ENCODE measurements around the gene XRCC4. TPM values are rescaled to one million over a fixed set of nuclear protein-coding genes. Genes with fewer than 3 reads are reported as not detected.
A peak's percentile ranks its signal among the peaks of the same experiment; 100 is the strongest.

The XRCC4 gene
- total and polyA plus RNA-seq, 2 of the 8 experiments (the other 6 are each of a cell fraction or from before 2014, with no cell fraction given), result 3.0 to 8.3 TPM

- FAIRE-seq (no peak), DNase-seq (ENCODE audit: low read depth in 1 of 2, low spot score in 2 of 2) (no peak)
- Histone ChIP-seq H4K5ac (ENCODE audit: insufficient read length, low read depth, low read length) (no peak overlapping the region), H3K4me1 (replicated peaks in 1 of 4; ENCODE audit: control insufficient read depth in 3 of 4, insufficient read depth in 4 of 4, low read length in 3 of 4) (peaks cover 0 to 10% (median 3%) of the 10 kb centered on the region in 4 experiments; a peak in 2 of 7 replicates), H3K18ac (ENCODE audit: extremely low read depth, low read length) (no peak overlapping the region), H2BK120ac (replicated peaks; ENCODE audit: low read depth, low read length) (no peak overlapping the region), H2AFZ (ENCODE audit: low read length) (no peak overlapping the region), H3K4me2 (ENCODE audit: insufficient read depth in 1 of 2, low read depth in 2 of 2, low read length in 2 of 2) (no peak overlapping the region), H3K27ac (ENCODE audit: low read depth, low read length) (no peak overlapping the region), H2BK20ac (ENCODE audit: low read length) (no peak overlapping the region), H3K9me3 (ENCODE audit: insufficient read depth in 2 of 2, low read depth in 1 of 2, low read length in 1 of 2) (no peaks in the 10 kb centered on the region), H3K4me3 (ENCODE audit: extremely low read depth in 1 of 4, insufficient read depth in 2 of 4, low read depth in 3 of 4, low read length in 4 of 4) (no peak overlapping the region), H3K23me2 (ENCODE audit: low read depth, low read length) (no peaks in the 10 kb centered on the region), H2BK15ac (ENCODE audit: low read length) (no peak overlapping the region), H4K20me1 (replicated peaks in 1 of 2; ENCODE audit: control insufficient read depth in 1 of 2, insufficient read depth in 2 of 2, low read length in 2 of 2) (peaks cover 3 to 4% of the 10 kb centered on the region in 2 experiments), H3K27me3 (replicated peaks in 1 of 4; ENCODE audit: control insufficient read depth in 3 of 4, extremely low read depth in 1 of 4, insufficient read depth in 3 of 4, low read length in 3 of 4) (no peaks in the 10 kb centered on the region), H2BK12ac (ENCODE audit: low read depth, low read length) (no peak overlapping the region), H3K79me2 (ENCODE audit: control insufficient read depth in 1 of 2, insufficient read depth in 2 of 2, low read length in 2 of 2) (peaks cover 19 to 100% of the 10 kb centered on the region in 2 experiments; a peak in 3 of 4 replicates), H4K8ac (ENCODE audit: extremely low read depth, insufficient read depth, low read length) (no peak overlapping the region), H4K91ac (replicated peaks; ENCODE audit: insufficient read length, low read length) (no peak overlapping the region), H2AK5ac (ENCODE audit: low read depth, low read length) (no peak overlapping the region), H3K56ac (replicated peaks; ENCODE audit: insufficient read length, low read depth, low read length) (no peak overlapping the region), H3K4ac (replicated peaks; ENCODE audit: insufficient read length, low read depth, low read length) (no peak overlapping the region), H3K23ac (ENCODE audit: insufficient read length) (no peak overlapping the region), H3K9ac (replicated peaks in 1 of 4; ENCODE audit: extremely low read depth in 1 of 4, low read depth in 3 of 4, low read length in 3 of 4) (no peak overlapping the region), H3K14ac (ENCODE audit: insufficient read length) (no peak overlapping the region), H3K36me3 (ENCODE audit: control insufficient read depth in 2 of 4, insufficient read depth in 4 of 4, low read length in 3 of 4) (peaks cover 0 to 6% (median 2%) of the 10 kb centered on the region in 4 experiments; a peak in 3 of 8 replicates), H3K79me1 (ENCODE audit: low read depth, low read length) (no peaks in the 10 kb centered on the region), H2BK5ac (ENCODE audit: low read depth, low read length) (no peak overlapping the region)
- WGBS, 2 experiments (ENCODE audit: extremely low coverage in 1 of 2, insufficient coverage in 1 of 2, insufficient read length in 1 of 2, insufficient replicate concordance in 2 of 2, low coverage in 1 of 2, low lambda C conversion rate in 2 of 2, missing lambda C conversion rate in 1 of 2), result 85% methylated on average over 2 of the region's 2 CpGs; no CpG with 5 or more reads in 1 of the 2 experiments
- ChIA-PET CTCF (ENCODE audit: partially characterized antibody) (interaction anchor here (0.6 kb wide), 1 partner anchor 730 kb away, joined by 3 read pairs; no protein-coding TSS in a partner anchor), POLR2A (ENCODE audit: partially characterized antibody) (interaction anchor here (0.7 kb wide), 1 partner anchor 188 kb away, joined by 3 read pairs; no protein-coding TSS in a partner anchor)
- no peak for TF ChIP-seq RFX5 (IDR thresholded peaks at IDR 0.05; ENCODE audit: borderline replicate concordance, low read depth, low read length)
- 0 out of 3 replicates have a peak, but pooled peaks of 1 of the 2 experiments have one; percentile 6 for TF ChIP-seq POLR2A (IDR thresholded peaks at IDR 0.05; ENCODE audit: control extremely low read depth in 1 of 2, low read depth in 2 of 2, low read length in 2 of 2)
- TF ChIP-seq POLR2AphosphoS5 (IDR thresholded peaks at IDR 0.05; ENCODE audit: low read depth, low read length), result peak; percentile 38; the same call in 1 of the 2 replicates
- no peak for TF ChIP-seq GTF2F1 (IDR thresholded peaks at IDR 0.05; ENCODE audit: borderline replicate concordance, low read depth, low read length)
- no peak for TF ChIP-seq EZH2 (IDR thresholded peaks at IDR 0.05; ENCODE audit: low read depth, low read length, severe bottlenecking)
- no peak for TF ChIP-seq TCF12 (IDR thresholded peaks at IDR 0.05; ENCODE audit: low read depth, low read length)
- TF ChIP-seq CTBP2 (IDR thresholded peaks at IDR 0.05; ENCODE audit: borderline replicate concordance, insufficient read depth, insufficient read length, low read length), result no peak
These were observed 8.1 kb upstream of the XRCC4 start for GRCh38 chr5:83069096-83069799.
